ENCODE results near the gene SH3RF3. TPM values are rescaled to one million over a fixed set of nuclear protein-coding genes. Genes with fewer than 3 reads are reported as not detected.

The SH3RF3 gene
- total RNA-seq, 2 experiments from 2014 or later: 0.25 to 0.44 TPM

DNA sequence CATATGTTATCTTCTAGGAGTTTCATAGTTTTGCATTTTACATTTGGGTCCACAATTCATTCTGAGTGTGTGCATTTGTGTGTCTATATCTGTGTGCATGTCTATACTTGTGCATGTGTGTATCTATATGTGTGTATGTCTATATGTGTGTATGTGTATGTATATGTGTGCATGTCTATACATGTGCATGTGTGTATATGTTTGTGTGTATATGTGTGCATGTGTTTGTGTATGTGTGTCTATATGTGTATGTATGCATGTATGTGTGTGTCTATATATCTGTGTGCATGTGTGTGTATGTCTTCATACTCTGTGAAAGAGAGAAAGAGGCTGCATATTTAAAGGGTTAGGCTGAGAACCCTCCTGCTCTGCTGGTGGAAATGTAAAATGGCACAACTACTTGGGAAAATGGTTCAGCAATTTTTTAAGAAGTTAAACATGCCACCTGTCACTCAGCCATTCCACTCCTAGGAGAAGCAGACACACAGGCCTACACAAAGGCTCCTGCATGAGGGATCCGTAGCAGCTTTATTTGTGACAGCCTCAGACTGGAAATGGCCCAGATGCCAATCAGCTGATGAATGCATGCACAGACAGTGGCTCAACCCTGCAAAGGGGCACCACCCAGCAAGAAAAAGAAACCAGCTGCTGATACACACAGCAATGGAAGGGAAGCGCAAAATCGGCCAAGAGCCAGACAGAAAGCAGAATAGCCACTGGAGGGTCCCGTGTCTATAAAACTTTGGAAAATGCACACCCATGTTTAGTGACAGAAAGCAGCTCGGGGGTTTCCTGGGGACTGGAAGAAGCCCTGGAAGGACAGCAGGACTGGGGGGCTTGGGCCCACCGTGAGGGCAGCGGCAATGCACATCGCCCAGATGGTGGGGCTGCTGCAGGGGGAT is 337.9 kb downstream of the SH3RF3 start:
- ChIA-PET POLR2A (no interaction called here), CTCF (no interaction called here)

DNA sequence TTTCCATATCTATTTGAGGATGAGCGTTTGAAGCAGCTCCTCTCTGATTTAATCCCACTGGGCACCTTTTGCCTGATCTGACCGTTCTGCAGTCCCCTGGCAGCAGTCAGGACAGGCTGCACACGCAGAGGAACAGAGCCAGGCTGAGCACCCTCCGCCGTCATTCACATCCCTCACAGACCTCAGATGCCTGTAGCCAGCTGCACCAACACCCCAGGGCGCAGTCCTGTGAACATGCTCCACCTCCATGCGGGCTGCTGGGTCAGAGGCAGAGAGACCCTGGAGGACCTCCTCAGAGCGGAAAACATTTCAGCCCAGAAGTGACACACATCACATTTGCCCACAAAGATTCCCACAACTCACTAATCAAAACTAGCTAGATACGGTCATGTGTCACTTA is 338.7 kb downstream of the SH3RF3 start:
- POLR2A ChIA-PET: no interaction called here
- CTCF ChIA-PET: no interaction called here

DNA sequence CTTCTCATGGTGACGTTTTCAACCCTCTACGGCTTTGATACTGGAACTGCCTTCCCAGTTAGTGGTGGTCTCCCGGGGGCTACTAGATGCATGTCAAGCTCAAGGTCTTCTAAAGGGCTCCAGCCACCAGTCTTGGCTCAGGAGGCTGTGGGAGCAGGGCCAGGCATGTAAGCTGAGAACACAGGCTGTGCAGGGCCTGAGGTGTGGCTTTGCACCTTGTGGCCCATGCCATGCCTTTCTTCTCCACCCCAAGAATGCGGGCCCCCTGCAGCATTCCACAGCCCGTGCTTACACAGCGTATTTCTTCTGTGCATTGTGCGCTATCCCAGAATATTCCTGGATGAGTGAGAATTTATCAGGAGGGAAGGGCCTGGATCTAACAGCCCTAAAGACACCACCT is 339.9 kb downstream of the SH3RF3 start:
- ChIA-PET POLR2A (no interaction called here), CTCF (no interaction called here)

DNA sequence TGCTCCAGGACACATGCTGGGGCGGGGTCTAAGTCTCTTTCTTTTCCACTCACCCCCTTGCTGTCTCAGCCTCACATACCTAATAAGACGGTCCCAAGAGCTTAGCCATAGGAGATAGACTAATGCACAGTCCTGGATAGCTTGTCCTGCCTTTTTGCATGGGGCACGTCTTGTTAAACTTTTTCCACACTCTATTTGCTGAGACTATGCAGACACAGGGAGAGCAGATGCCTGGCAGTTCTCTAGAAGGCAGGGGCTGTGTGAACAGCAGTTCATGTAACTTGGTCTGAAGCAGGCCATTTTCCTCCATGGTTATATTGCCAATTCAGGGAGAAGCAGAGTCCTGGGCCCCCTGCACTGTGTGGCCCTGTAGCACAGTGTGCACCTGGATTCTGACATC is 342.7 kb downstream of the SH3RF3 start:
- CTCF ChIA-PET: interaction anchor here (0.6 kb wide), 1 partner anchor 53 kb away, joined by 3 read pairs; no protein-coding TSS in a partner anchor
- POLR2A ChIA-PET: no interaction called here

DNA sequence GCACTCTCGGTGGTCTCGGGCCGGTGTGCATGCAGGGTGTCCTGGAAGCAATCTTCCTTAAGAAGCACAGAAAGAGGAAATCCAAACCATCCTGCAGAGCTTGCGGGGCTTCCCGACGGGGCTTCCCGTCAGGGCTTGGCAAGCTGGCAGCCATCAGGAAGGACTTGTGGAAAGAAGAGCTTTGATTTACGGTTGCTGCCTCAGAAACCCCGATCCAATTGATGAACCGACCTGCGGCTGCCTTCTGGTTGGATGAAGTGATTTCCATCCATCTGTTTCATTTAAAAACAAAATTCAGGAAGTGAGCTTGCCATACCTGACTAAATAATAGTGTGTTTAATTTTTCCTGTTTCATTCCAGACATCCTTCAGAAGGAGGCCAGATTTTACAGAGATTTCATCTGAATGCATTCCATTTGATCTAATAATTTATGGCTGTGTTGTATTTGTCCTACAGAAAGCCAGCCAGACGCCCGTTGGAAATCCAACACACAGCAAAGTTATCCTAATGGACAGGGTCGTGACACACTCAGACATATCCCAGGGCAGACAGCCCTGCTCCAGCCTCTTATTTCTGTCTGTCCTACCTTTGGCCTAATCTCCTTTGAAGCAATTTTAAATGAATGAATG is 343.4 kb downstream of the SH3RF3 start:
- CTCF ChIA-PET: no interaction called here
- POLR2A ChIA-PET: no interaction called here

DNA sequence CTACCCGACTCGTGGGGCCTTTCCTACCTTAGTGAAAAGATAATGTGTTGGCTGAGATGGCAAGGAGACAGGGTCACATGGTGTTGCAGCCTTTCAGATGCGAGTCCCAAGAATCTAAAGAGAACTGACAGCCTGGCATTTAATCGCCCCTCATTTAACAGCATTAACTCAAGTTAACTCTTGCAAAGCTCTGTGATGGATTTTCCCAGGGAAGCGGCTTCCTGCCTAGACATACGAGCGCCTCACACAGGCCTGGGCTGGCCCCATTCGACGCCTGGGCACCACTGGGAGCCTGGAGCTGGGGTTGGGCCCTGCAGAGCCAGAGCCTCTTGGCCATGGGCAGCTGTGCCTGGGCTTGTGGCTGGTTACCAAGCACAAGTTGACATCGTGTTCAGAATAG is 344.0 kb downstream of the SH3RF3 start:
- ChIA-PET POLR2A (no interaction called here), CTCF (no interaction called here)

DNA sequence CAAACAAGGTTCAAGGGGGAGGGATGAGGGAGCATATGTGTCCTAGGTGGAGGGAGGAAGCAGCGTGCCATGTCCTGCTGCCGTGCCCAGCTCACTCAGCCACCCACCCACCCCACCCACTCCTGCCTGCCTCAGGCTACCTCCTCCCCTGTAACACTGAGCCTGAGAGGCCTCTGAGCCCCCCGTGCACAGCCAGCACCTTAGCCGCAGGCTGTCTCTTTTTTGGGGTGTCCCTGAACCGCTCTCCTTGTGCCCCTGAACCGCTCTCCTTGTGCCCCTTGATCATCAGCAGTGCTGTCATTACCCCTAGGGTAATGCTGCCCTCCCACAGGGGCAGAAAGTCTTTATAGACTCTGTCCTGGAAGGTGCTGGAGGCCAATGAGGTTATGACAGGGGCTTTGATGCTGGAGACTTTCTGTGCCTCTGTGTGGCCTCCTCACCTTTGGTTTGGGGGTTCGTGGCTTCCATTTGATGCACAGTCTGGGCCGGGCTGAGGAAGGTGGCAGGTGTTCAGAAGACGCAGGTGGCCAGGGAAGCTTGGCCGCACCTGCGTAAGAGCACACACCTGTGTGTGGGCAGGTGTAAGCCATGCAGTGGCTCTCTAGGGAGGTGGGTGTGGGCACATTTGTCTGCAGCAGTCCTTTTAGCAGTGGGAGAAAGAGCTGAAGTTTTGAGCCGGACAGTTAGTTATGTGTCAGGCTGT is 344.8 kb downstream of the SH3RF3 start:
- POLR2A ChIA-PET: no interaction called here
- CTCF ChIA-PET: no interaction called here

DNA sequence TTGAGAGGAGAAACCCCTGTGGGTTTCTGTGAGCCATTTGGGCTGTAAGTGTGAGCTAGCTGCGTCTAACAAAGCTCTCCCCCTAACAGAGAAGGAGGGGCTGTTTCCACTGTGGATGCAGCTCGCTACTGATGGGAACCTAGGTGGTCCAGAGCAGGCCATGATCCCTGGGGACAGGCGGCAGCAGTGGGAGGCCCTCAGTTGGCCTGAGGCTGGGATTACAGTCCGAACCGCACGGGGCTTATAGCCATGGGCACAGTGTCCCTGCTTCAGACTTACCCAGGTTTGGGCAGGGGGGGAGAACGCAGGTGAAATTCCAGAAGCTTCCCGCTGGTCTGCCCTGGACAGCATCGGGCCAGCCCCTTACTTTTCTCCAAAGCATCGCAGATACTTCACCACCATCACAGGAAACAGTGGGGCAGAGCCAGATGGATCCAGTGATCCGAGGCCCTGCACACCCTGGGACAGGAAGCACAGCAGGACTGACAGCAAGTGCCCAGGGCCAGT is 345.4 kb downstream of the SH3RF3 start:
- POLR2A ChIA-PET: no interaction called here
- CTCF ChIA-PET: no interaction called here

GRCh38 chr2:109475531-109476210 is 346.7 kb downstream of the SH3RF3 start:
- ChIA-PET POLR2A (no interaction called here), CTCF (interaction anchor here (0.6 kb wide), 1 partner anchor 146 kb away, joined by 3 read pairs; no protein-coding TSS in a partner anchor)

DNA sequence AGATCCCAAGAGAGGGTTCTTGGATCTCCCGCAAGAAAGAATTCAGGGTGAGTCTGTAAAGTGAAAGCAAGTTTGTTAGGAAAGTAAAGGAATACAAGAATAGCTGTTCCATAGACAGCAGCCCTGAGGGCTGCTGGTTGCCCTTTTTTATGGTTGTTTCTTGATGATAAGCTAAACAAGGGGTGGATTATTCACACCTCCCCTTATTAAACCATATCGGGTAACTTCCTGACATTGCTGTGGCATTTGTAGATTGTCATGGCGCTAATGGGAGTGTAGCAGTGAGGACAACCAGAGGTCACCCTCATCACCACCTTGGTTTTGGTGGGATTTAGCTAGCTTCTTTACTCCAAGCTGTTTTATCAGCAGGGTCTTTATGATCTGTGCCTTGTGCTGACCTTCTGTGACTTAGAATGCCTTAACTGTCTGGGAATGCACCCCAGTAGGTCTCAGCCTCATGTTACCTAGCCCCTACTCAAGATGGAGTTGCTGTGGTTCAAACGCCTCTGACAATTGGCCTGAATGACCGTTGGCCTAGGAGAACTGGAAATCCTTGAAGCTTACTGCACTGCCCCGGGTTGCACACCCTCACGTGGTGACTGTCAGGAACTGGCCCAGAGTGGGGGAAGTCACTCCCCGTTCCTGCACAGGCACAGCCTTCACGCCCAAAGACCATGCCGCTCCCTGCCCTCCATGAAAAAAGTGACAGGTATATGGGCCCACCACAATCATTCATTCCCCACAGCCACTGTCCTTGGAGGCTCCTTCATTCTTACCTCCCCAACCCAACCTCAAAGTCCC is 347.8 kb downstream of the SH3RF3 start:
- ChIA-PET POLR2A (no interaction called here), CTCF (no interaction called here)

DNA sequence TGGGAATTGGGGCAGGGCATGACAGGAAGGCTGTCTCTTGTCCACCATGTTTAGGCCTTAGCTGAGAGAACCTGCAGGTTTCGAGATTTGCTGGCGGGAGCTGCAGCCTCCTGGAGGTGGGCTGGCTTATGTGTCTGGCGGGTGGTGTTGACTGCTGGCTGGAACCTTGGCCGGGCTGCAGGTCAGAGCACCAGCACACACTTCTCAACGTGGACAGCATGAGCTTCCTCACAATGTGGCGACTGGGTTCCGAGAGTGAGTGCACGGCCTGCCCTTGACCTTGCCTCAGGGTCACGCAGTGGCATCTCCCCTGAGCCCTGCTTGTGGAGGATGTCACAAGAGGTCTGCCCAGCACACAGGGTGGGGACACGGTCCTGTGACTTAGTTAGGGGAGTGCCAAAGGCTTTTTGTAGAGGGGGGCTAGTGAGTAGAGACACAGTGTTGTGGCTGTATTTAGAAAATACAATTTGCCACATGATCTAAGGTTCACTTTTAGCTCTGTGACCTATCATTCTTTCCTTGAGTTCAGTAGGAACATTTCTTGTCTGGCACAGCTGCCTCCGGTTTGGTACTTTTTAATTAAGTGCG is 350.0 kb downstream of the SH3RF3 start:
- POLR2A ChIA-PET: no interaction called here
- CTCF ChIA-PET: no interaction called here

DNA sequence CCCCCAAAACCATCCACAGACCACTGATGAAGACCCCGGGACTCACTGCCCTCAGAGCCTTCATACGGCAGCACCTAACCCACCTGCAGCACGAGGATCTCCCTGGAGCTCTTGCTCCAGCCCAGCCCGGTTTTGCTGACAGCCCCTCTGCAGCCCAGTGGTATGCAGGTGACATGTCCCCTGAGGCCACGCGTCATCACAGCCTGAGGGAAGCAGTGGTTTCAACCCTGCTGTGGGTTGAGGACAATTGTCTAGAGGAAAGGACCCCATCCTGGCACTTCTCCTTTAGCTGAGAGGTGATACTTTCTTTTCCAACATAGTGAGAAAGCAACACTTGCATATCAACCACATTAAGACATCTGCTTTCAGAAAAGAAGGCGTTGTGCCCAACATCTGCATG is 350.8 kb downstream of the SH3RF3 start:
- CTCF ChIA-PET: no interaction called here
- POLR2A ChIA-PET: no interaction called here

GRCh38 chr2:109480486-109481195 is 351.6 kb downstream of the SH3RF3 start:
- ChIA-PET CTCF (no interaction called here), POLR2A (no interaction called here)

- POLR2A ChIA-PET: no interaction called here
- CTCF ChIA-PET: no interaction called here
Measured at GRCh38 chr2:109481196-109481555, 352.2 kb downstream of the SH3RF3 start.

DNA sequence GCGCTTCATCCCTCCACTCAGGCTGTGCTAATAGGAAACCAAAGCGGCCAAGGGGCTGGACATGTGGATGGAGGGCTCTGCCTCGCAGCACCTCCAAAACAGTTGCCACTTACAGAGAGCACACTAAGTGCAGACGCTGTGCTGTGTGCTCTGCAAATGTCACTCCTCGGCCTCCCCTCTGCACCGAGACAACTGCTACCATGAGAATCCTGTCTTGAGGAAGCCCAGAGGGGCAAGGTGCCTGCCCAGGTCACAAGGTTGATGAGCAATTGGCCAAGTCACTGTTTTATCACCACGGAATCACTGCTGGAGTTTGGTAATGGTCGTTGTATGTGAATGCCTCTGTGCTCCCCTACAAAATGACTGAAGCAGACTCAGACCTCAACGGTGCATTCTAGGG is 352.6 kb downstream of the SH3RF3 start:
- POLR2A ChIA-PET: no interaction called here
- CTCF ChIA-PET: no interaction called here

- ChIA-PET POLR2A (no interaction called here), CTCF (no interaction called here)
Measured at GRCh38 chr2:109482361-109482861, 353.4 kb downstream of the SH3RF3 start.

GRCh38 chr2:109486711-109487535 is 357.9 kb downstream of the SH3RF3 start:
- ChIA-PET CTCF (no interaction called here), POLR2A (no interaction called here)

DNA sequence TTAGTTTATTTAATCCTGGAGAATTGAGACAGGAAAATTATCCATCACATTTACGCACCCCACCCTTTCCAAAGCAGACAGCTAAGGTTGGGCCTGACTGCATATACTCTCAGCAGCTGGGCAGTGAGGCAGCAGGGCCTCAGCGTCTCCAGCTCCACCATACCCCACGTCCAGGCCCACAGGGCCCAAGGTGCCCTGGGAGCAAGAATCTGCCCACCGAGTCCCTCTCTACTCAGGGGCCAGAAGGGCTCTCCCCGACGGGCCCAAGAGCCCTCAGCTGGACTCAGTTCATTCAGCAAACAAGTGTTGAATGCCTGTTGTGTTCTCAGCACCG is 358.5 kb downstream of the SH3RF3 start:
- POLR2A ChIA-PET: no interaction called here
- CTCF ChIA-PET: no interaction called here

Data from activated CD8-positive, alpha-beta memory T cell treated with anti-CD3 and anti-CD28 coated beads for 36 hours (primary cell).